Measurements from ENCODE around the gene RGSL1.
"Not testable (repeated sequence)": the region's sequence is repeated elsewhere in the genome, so short reads cannot be mapped to it uniquely, and the experiment has no call there.

The RGSL1 gene

GRCh38 chr1:182507685-182508084 lies 57.7 kb downstream of the RGSL1 start:
- in situ Hi-C loops (cut with HindIII; ENCODE audit: low sequenced_read_pairs), result no loop called here
- TF ChIP-seq CTCF (IDR thresholded peaks at IDR 0.05; ENCODE audit: low read depth, low read length, missing control alignments), result no peak
- no peak for DNase-seq (ENCODE audit: low read depth)
- no peak overlapping the region for H3K4me3 ChIP-seq (ENCODE audit: low read depth, low read length)

- in situ Hi-C loops (cut with HindIII; ENCODE audit: low sequenced_read_pairs), result no loop called here
These were observed 65.6 kb downstream of the RGSL1 start for GRCh38 chr1:182515556-182515955.

GRCh38 chr1:182520736-182521135 lies 70.8 kb downstream of the RGSL1 start:
- no peak for DNase-seq (ENCODE audit: low read depth)
- no peak overlapping the region for H3K4me3 ChIP-seq (ENCODE audit: low read depth, low read length)
- in situ Hi-C loops (cut with HindIII; ENCODE audit: low sequenced_read_pairs), result no loop called here
- TF ChIP-seq CTCF (IDR thresholded peaks at IDR 0.05; ENCODE audit: low read depth, low read length, missing control alignments), result no peak

More at GRCh38 chr1:182515556-182515955, 65.6 kb downstream of the RGSL1 start:
- no peak for DNase-seq (ENCODE audit: low read depth)
- H3K4me3 ChIP-seq (ENCODE audit: low read depth, low read length), result no peak overlapping the region
- TF ChIP-seq CTCF (IDR thresholded peaks at IDR 0.05; ENCODE audit: low read depth, low read length, missing control alignments), result no peak

- in situ Hi-C loops (cut with HindIII; ENCODE audit: low sequenced_read_pairs), result no loop called here
- TF ChIP-seq CTCF (IDR thresholded peaks at IDR 0.05; ENCODE audit: low read depth, low read length, missing control alignments), result no peak
These were observed 75.4 kb downstream of the RGSL1 start for GRCh38 chr1:182525342-182525741.

GRCh38 chr1:182527680-182528079 lies 77.7 kb downstream of the RGSL1 start:
- TF ChIP-seq CTCF (IDR thresholded peaks at IDR 0.05; ENCODE audit: low read depth, low read length, missing control alignments), result no peak
- in situ Hi-C loops (cut with HindIII; ENCODE audit: low sequenced_read_pairs), result no loop called here
- no peak for DNase-seq (ENCODE audit: low read depth)
- no peak overlapping the region for H3K4me3 ChIP-seq (ENCODE audit: low read depth, low read length)

More at GRCh38 chr1:182525342-182525741, 75.4 kb downstream of the RGSL1 start:
- DNase-seq (ENCODE audit: low read depth), result no peak
- H3K4me3 ChIP-seq (ENCODE audit: low read depth, low read length), result no peak overlapping the region

GRCh38 chr1:182528206-182528605 lies 78.3 kb downstream of the RGSL1 start:
- DNase-seq (ENCODE audit: low read depth); in situ Hi-C loops (cut with HindIII; ENCODE audit: low sequenced_read_pairs); H3K4me3 ChIP-seq (ENCODE audit: low read depth, low read length): not testable (repeated sequence)

GRCh38 chr1:182533896-182534295 lies 84.0 kb downstream of the RGSL1 start:
- TF ChIP-seq CTCF (IDR thresholded peaks at IDR 0.05; ENCODE audit: low read depth, low read length, missing control alignments), result no peak
- in situ Hi-C loops (cut with HindIII; ENCODE audit: low sequenced_read_pairs), result no loop called here
- no peak for DNase-seq (ENCODE audit: low read depth)
- H3K4me3 ChIP-seq (ENCODE audit: low read depth, low read length), result no peak overlapping the region
